Right lobe of liver (tissue), 6 donors: Measurements from ENCODE around the gene ELAVL4. TPM values are rescaled to one million over a fixed set of nuclear protein-coding genes. Genes with fewer than 3 reads are reported as not detected.

ENCODE experiments used
- ATAC-seq, 4 donors: fragments of 200-7000 bp; cut with Tn5 transposase; one replicate each; pipeline ENCODE4 v1.9.1; 2020; ENCODE audit warnings: mild to moderate bottlenecking in 4 of 4, moderate library complexity in 4 of 4
- DNase-seq, 3 donors: peaks; one replicate each; pipeline ENCODE4 v3.0.0-alpha.2; 2020
- H3K27ac ChIP-seq, 3 donors: fragments of 200-600 bp; one replicate each; pipeline ENCODE4 v1.8.0; 2022
- H3K27me3 ChIP-seq, 2 donors: fragments of 200-600 bp; one replicate each; pipeline ENCODE4 v1.8.0; 2022
- H3K36me3 ChIP-seq, 4 donors: fragments of 200-600 bp; sonication (generic) in 1 of 4; one replicate each; pipeline versions ENCODE4 v1.5.1 to v1.8.0; 2017 to 2022; ENCODE audit warnings: control low read depth in 1 of 4
- H3K4me1 ChIP-seq, 4 donors: fragments of 200-600 bp; sonication (generic) in 1 of 4; one replicate each; pipeline versions ENCODE4 v1.5.1 to v1.8.0; 2017 to 2022; ENCODE audit warnings: control low read depth in 1 of 4
- H3K4me3 ChIP-seq, 3 donors: fragments of 200-600 bp; one replicate each; pipeline ENCODE4 v1.8.0; 2022
- H3K9me3 ChIP-seq, 4 donors: fragments of 200-600 bp; sonication (generic) in 1 of 4; one replicate each; pipeline versions ENCODE4 v1.5.1 to v1.8.0; 2017 to 2022; ENCODE audit warnings: control low read depth in 1 of 4
- POLR2A ChIP-seq: fragments of 450-650 bp; IDR thresholded peaks from one replicate; pipeline ENCODE4 v1.6.1; 2017; ENCODE audit warnings: antibody characterized with exemption, mild to moderate bottlenecking
- WGBS: methylation state at CpG from one replicate; pipeline ENCODE4 v1.1.6; 2018; ENCODE audit warnings: low coverage, low lambda C conversion rate; ENCODE audit not compliant: insufficient coverage; ENCODE audit errors: missing lambda C conversion rate; 5-methylcytosine and 5-hydroxymethylcytosine counted together
- intact Hi-C, 2 donors: fragments of 100-400 bp; cut with DNase I; formaldehyde crosslinking; loops; one replicate each; pipeline versions ENCODE4 v1.11.2 to v1.14.1; 2022
- total RNA-seq, 6 experiments: library from RNA; depleted of rRNA in 2 of 6; stranded (reverse); fragments of >200 nt in 2 of 6; fragmentation: NEBNext Ultra II Directional in 3 of 6; extraction: Animal tissue kit (Norgen Biotek cat#: 25700) in 3 of 6; gene quantifications; one replicate each; pipeline versions ENCODE4 v1.1.0 to v1.2.4, GENCODE V29; 2016 to 2023
- TF ChIP-seq, protein P1 (sequence below), 4 donors: fragments of 200-600 bp in 3 of 4; fragments of 450-650 bp in 1 of 4; IDR thresholded peaks; one replicate each; pipeline versions ENCODE4 v1.5.1 to v1.8.0; 2016 to 2022; ENCODE audit warnings: antibody characterized with exemption in 4 of 4, mild to moderate bottlenecking in 2 of 4
- donor health status: DM: no; HTN: yes; CAD: no.
- donor health status: DM: no; HTN: no; CAD: no.
- donor health status: DM: no; HTN: no; CAD: no.
- donor health status: DM: no; HTN: yes; CAD: no.
- donor health status: DM: no; HTN: yes; CAD: no.

Gene ELAVL4
- total RNA-seq, 6 experiments from 2014 or later: 0.19 to 0.66 (median 0.37) TPM; not detected in 3

DNA sequence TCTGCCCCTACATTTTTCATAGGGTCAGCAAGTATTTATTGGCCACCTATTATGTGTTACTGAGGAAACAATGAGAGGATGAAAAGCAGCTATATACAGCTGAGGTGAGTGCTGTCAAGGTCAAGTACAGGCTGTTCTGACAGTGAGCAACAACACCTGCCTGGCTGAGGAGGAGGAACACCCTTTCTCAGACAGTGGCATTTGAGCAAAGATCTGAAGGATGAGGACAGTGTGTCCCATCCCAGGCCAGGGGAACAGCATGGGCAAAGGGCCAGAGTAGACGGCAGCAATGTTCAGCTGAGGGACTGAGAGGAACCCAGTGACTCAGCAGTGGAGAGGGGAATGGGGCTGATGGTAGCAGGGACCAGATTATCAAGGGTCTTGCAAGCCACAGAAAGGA is 101.0 kb downstream of the ELAVL4 start:
- H3K36me3 ChIP-seq: no peaks in the 10 kb centered on the region
- TF ChIP-seq, protein P1, sequence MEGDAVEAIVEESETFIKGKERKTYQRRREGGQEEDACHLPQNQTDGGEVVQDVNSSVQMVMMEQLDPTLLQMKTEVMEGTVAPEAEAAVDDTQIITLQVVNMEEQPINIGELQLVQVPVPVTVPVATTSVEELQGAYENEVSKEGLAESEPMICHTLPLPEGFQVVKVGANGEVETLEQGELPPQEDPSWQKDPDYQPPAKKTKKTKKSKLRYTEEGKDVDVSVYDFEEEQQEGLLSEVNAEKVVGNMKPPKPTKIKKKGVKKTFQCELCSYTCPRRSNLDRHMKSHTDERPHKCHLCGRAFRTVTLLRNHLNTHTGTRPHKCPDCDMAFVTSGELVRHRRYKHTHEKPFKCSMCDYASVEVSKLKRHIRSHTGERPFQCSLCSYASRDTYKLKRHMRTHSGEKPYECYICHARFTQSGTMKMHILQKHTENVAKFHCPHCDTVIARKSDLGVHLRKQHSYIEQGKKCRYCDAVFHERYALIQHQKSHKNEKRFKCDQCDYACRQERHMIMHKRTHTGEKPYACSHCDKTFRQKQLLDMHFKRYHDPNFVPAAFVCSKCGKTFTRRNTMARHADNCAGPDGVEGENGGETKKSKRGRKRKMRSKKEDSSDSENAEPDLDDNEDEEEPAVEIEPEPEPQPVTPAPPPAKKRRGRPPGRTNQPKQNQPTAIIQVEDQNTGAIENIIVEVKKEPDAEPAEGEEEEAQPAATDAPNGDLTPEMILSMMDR (IDR thresholded peaks at IDR 0.05): no peak
- no peak for TF ChIP-seq POLR2A
- 10% methylated on average over 1 of the region's 1 CpG for WGBS
- H3K4me3 ChIP-seq: no peak overlapping the region
- peaks cover 0 to 5% (median 0%) of the 10 kb centered on the region in 4 donors for H3K4me1 ChIP-seq
- DNase-seq (no peak), ATAC-seq (no peak)
- H3K27ac ChIP-seq: no peak overlapping the region
- intact Hi-C loops: no loop called here
- H3K27me3 ChIP-seq: no peaks in the 10 kb centered on the region
- no peaks in the 10 kb centered on the region for H3K9me3 ChIP-seq

DNA sequence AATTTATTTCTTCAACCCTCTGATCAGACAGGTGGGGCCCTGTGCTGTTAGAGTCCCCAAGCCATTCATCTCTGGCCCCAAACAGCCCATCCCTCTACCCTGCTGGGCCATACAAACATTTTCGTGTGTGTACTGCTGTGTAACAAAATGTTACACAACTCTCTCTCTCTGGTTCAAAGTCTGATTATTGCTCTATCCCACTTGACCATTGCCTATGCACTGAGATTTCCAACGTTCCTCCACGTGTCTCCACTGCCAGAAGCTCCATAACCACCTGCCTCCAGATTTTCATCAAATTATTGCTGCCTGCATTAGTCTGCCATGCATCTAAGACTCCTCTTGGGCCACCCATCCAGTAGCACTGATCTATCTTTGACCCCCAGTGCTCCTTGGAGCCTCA is 104.8 kb downstream of the ELAVL4 start:
- no peak overlapping the region for H3K4me3 ChIP-seq
- TF ChIP-seq, protein P1 (IDR thresholded peaks at IDR 0.05): no peak
- TF ChIP-seq POLR2A: no peak
- ATAC-seq: peak; percentile 31 to 80 (median 58)

DNA sequence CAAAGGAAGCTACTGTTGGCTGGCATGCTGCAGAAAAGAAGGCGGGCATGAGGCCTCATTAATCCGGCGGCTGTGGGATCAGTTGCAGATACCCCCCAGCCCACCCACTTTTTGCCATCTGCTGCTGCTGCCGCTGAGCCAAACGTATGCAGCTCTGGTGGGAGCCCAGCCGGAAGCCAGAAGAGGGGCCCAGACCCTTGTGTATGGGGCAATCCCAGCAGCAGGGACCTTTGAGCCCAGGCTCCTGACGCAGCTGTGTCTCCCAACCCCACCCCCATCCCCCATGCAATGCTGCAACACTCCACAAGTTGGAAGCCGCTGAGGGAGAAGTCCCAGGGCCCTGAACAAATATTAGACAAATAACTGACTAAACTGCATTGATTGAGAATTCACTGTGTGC is 106.0 kb downstream of the ELAVL4 start:
- no peak for TF ChIP-seq POLR2A
- TF ChIP-seq, protein P1 (IDR thresholded peaks at IDR 0.05): peak in 1 of 4 donors; percentile 26
- Histone ChIP-seq H3K4me1 (peaks cover 0 to 14% (median 0%) of the 10 kb centered on the region in 4 donors), H3K9me3 (no peaks in the 10 kb centered on the region), H3K4me3 (no peak overlapping the region), H3K36me3 (no peaks in the 10 kb centered on the region), H3K27me3 (no peaks in the 10 kb centered on the region), H3K27ac (no peak overlapping the region)
- 30% methylated on average over 2 of the region's 8 CpGs for WGBS
- ATAC-seq: peak; percentile 95 to 99 (median 96)
- peak; percentile 77 to 88 (median 86) for DNase-seq
- intact Hi-C loops: no loop called here

More for the DNA sequence above, 104.8 kb downstream of the ELAVL4 start:
- intact Hi-C loops: no loop called here
- DNase-seq: peak in 1 of 3 donors; percentile 44
- Histone ChIP-seq H3K9me3 (no peaks in the 10 kb centered on the region), H3K36me3 (no peaks in the 10 kb centered on the region), H3K27ac (no peak overlapping the region), H3K4me1 (peaks cover 0 to 14% (median 0%) of the 10 kb centered on the region in 4 donors), H3K27me3 (no peaks in the 10 kb centered on the region)
- WGBS: 21% methylated on average over 3 of the region's 3 CpGs

DNA sequence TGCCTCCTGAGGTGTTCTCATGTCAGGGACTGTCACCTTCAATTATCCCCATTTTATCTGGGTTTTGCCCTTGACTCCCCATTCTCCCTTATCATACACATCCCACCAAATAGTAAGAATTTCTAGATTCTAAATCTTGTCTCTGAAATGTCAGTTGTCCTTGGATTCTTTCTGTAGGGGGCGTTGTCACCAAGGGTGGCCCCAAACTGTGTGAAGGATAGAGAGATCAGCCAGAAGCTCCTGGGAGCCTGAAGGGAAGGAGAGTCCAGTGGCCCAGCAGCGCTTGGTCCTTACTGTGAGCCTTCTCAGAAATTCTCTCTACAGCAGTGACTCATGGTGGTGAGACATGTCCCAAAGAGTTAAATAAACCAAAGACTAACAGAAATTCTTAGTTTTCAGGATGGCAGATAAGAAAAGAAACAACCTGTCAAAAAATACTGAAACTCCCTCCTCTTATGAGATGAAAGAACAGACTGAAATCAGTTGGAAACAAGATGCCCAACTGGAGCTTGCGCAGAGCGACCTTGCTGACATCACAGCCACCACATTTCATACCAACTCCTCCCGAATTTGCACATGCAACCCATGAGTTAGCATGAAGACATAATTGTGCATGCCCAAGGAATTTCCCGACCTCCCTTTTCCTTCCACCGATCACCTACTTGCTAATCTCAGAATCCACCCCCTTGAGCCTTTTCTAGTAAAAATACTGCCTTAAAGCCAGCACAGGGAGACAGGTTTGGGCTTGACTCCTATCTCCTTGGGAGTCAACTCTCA is 109.8 kb downstream of the ELAVL4 start:
- Histone ChIP-seq H3K36me3 (no peaks in the 10 kb centered on the region), H3K27me3 (no peaks in the 10 kb centered on the region), H3K4me1 (peaks cover 0 to 14% (median 0%) of the 10 kb centered on the region in 4 donors), H3K27ac (no peak overlapping the region), H3K9me3 (no peaks in the 10 kb centered on the region), H3K4me3 (no peak overlapping the region)
- ATAC-seq (no peak), DNase-seq (no peak)
- 78% methylated on average over 5 of the region's 7 CpGs for WGBS
- intact Hi-C loops: no loop called here
- TF ChIP-seq, protein P1 (IDR thresholded peaks at IDR 0.05): no peak
- no peak for TF ChIP-seq POLR2A
